Measurements from ENCODE around the gene BMERB1.

- no peak for TF ChIP-seq CTCF (IDR thresholded peaks at IDR 0.05)
- TF ChIP-seq POLR2A (IDR thresholded peaks at IDR 0.05): no peak
Measured at GRCh38 chr16:15598648-15599190, 164.3 kb downstream of the BMERB1 start.
